ENCODE data around the gene MARVELD2. TPM values are rescaled to one million over a fixed set of nuclear protein-coding genes. Genes with fewer than 3 reads are reported as not detected.

The MARVELD2 gene
- total RNA-seq, 1 donor from 2014 or later = 0.52 TPM

- Histone ChIP-seq H3K9ac (ENCODE audit: low read depth in 1 of 3, low read length in 3 of 3) (no peak overlapping the region), H3K36me3 (ENCODE audit: control insufficient read depth in 3 of 3, insufficient read depth in 3 of 3, low read length in 3 of 3) (no peaks in the 10 kb centered on the region), H3K9me3 (ENCODE audit: control insufficient read depth in 3 of 3, low read length in 3 of 3) (no peaks in the 10 kb centered on the region), H3K4me1 (ENCODE audit: control insufficient read depth in 3 of 3, insufficient read depth in 3 of 3, low read length in 3 of 3) (peaks cover 12 to 20% (median 18%) of the 10 kb centered on the region in 3 donors), H3K27me3 (ENCODE audit: control insufficient read depth in 3 of 3, insufficient read depth in 3 of 3, low read length in 3 of 3) (peaks cover 23 to 35% (median 32%) of the 10 kb centered on the region in 3 donors), H3K4me3 (ENCODE audit: low read length in 3 of 3) (peak overlapping the region; percentile 65 to 70 (median 66)), H3K27ac (ENCODE audit: low read depth, low read length) (no peak overlapping the region)
Measured at GRCh38 chr5:69491838-69492390, 77.0 kb downstream of the MARVELD2 start.

GRCh38 chr5:69492391-69492922 lies 77.5 kb downstream of the MARVELD2 start, which contains the start of gene OCLN:
OCLN (plus strand) TSS chr5:69492790; CDS start chr5:69504245, 11,455 bp downstream.
- H3K27ac ChIP-seq (ENCODE audit: low read depth, low read length) = no peak within 1 kb of the TSS
- peak within 1 kb of the TSS in 1 of 3 donors; percentile 25 for H3K9ac ChIP-seq (ENCODE audit: low read depth in 1 of 3, low read length in 3 of 3)
- peak within 1 kb of the TSS; percentile 65 to 70 (median 66) for H3K4me3 ChIP-seq (ENCODE audit: low read length in 3 of 3)
- H3K4me1 ChIP-seq (ENCODE audit: control insufficient read depth in 3 of 3, insufficient read depth in 3 of 3, low read length in 3 of 3) = peaks cover 12 to 20% (median 18%) of the 10 kb centered on the region in 3 donors
- no peaks in the 10 kb centered on the region for H3K36me3 ChIP-seq (ENCODE audit: control insufficient read depth in 3 of 3, insufficient read depth in 3 of 3, low read length in 3 of 3)
- peaks cover 23 to 36% (median 32%) of the 10 kb centered on the region in 3 donors for H3K27me3 ChIP-seq (ENCODE audit: control insufficient read depth in 3 of 3, insufficient read depth in 3 of 3, low read length in 3 of 3)
- H3K9me3 ChIP-seq (ENCODE audit: control insufficient read depth in 3 of 3, low read length in 3 of 3) = no peaks in the 10 kb centered on the region

- Histone ChIP-seq H3K4me1 (ENCODE audit: control insufficient read depth in 3 of 3, insufficient read depth in 3 of 3, low read length in 3 of 3) (peaks cover 12 to 20% (median 18%) of the 10 kb centered on the region in 3 donors), H3K27me3 (ENCODE audit: control insufficient read depth in 3 of 3, insufficient read depth in 3 of 3, low read length in 3 of 3) (peaks cover 23 to 36% (median 32%) of the 10 kb centered on the region in 3 donors), H3K9ac (ENCODE audit: low read depth in 1 of 3, low read length in 3 of 3) (peak overlapping the region in 1 of 3 donors; percentile 25), H3K27ac (ENCODE audit: low read depth, low read length) (no peak overlapping the region), H3K36me3 (ENCODE audit: control insufficient read depth in 3 of 3, insufficient read depth in 3 of 3, low read length in 3 of 3) (no peaks in the 10 kb centered on the region), H3K4me3 (ENCODE audit: low read length in 3 of 3) (peak overlapping the region; percentile 65 to 70 (median 66)), H3K9me3 (ENCODE audit: control insufficient read depth in 3 of 3, low read length in 3 of 3) (no peaks in the 10 kb centered on the region)
Measured at GRCh38 chr5:69492923-69493395, 78.0 kb downstream of the MARVELD2 start.

GRCh38 chr5:69493396-69494133 lies 78.6 kb downstream of the MARVELD2 start:
- Histone ChIP-seq H3K4me3 (ENCODE audit: low read length in 3 of 3) (peak overlapping the region; percentile 65 to 70 (median 66)), H3K36me3 (ENCODE audit: control insufficient read depth in 3 of 3, insufficient read depth in 3 of 3, low read length in 3 of 3) (no peaks in the 10 kb centered on the region), H3K9me3 (ENCODE audit: control insufficient read depth in 3 of 3, low read length in 3 of 3) (no peaks in the 10 kb centered on the region), H3K27me3 (ENCODE audit: control insufficient read depth in 3 of 3, insufficient read depth in 3 of 3, low read length in 3 of 3) (peaks cover 23 to 36% (median 32%) of the 10 kb centered on the region in 3 donors), H3K27ac (ENCODE audit: low read depth, low read length) (no peak overlapping the region), H3K9ac (ENCODE audit: low read depth in 1 of 3, low read length in 3 of 3) (peak overlapping the region in 1 of 3 donors; percentile 25), H3K4me1 (ENCODE audit: control insufficient read depth in 3 of 3, insufficient read depth in 3 of 3, low read length in 3 of 3) (peaks cover 12 to 20% (median 18%) of the 10 kb centered on the region in 3 donors)

Small RNA genes lying within 50 kb of the gene (small RNA-seq; reads per million reads assigned to genes)
- gene RN7SL616P (not detected), gene RPS27P14 (not detected)

Other genes with a start within 250 kb of the MARVELD2 start
- gene CCNB1, start 248.0 kb upstream of the MARVELD2 start, total RNA-seq = 34.4 TPM
- gene CENPH, start 225.5 kb upstream of the MARVELD2 start, total RNA-seq = 4.2 TPM
- 31.3 TPM for gene CDK7, start 180.2 kb upstream of the MARVELD2 start, total RNA-seq
- gene CCDC125, start 82.3 kb upstream of the MARVELD2 start, total RNA-seq = 1.6 TPM
- 7.8 TPM for gene AK6, start 45.6 kb upstream of the MARVELD2 start, total RNA-seq
- gene TAF9, start 45.6 kb upstream of the MARVELD2 start, total RNA-seq = 26.1 TPM
- gene RAD17, start 45.3 kb upstream of the MARVELD2 start, total RNA-seq = 24.5 TPM
- 0.52 TPM for gene OCLN, start 77.7 kb downstream of the MARVELD2 start, total RNA-seq
- gene GTF2H2C, start 145.1 kb downstream of the MARVELD2 start, total RNA-seq = 39.1 TPM